Hair follicular keratinocyte (primary cell): ENCODE data around the gene SMIM32. TPM values are rescaled to one million over a fixed set of nuclear protein-coding genes. Genes with fewer than 3 reads are reported as not detected.

ENCODE experiments used
- total RNA-seq: library from RNA; depleted of rRNA; stranded (reverse); fragments of >200 nt; gene quantifications from 2 replicates; pipeline ENCODE4 v1.2.3, GENCODE V29; 2015

The SMIM32 gene
- not detected in 2 replicates for total RNA-seq

GRCh38 chr5:136192526-136193321 is at the start of gene SMIM32:
Gene SMIM32, minus strand, starts transcription at chr5:136193162. Its CDS starts 638 bp downstream, at chr5:136192524.

Other genes starting within 250 kb of the SMIM32 start
- not detected in 2 replicates for gene LECT2, start 238.2 kb downstream of the SMIM32 start, total RNA-seq
- gene TGFBI, start 164.2 kb downstream of the SMIM32 start, total RNA-seq, result 347 and 420 TPM in 2 replicates
- gene SMAD5, start 60.3 kb downstream of the SMIM32 start, total RNA-seq, result 35.8 and 38.5 TPM in 2 replicates
- gene TRPC7, start 172.4 kb upstream of the SMIM32 start, total RNA-seq, result not detected in 2 replicates